ENCODE results near the gene C1orf122. TPM values are rescaled to one million over a fixed set of nuclear protein-coding genes. Genes with fewer than 3 reads are reported as not detected.
A peak's percentile ranks its signal among the peaks of the same experiment; 100 is the strongest.

The C1orf122 gene
- total RNA-seq, 4 donors from 2014 or later = 69.9 to 103 (median 94.3) TPM

- H3K36me3 ChIP-seq = peaks cover 11 to 29% (median 25%) of the 10 kb centered on the region in 4 donors
- peak overlapping the region in 3 of 4 donors; percentile 93 to 97 (median 95) for H3K27ac ChIP-seq (replicated peaks in 1 of 4)
- no peaks in the 10 kb centered on the region for H3K9me3 ChIP-seq
- TF ChIP-seq, protein P1, sequence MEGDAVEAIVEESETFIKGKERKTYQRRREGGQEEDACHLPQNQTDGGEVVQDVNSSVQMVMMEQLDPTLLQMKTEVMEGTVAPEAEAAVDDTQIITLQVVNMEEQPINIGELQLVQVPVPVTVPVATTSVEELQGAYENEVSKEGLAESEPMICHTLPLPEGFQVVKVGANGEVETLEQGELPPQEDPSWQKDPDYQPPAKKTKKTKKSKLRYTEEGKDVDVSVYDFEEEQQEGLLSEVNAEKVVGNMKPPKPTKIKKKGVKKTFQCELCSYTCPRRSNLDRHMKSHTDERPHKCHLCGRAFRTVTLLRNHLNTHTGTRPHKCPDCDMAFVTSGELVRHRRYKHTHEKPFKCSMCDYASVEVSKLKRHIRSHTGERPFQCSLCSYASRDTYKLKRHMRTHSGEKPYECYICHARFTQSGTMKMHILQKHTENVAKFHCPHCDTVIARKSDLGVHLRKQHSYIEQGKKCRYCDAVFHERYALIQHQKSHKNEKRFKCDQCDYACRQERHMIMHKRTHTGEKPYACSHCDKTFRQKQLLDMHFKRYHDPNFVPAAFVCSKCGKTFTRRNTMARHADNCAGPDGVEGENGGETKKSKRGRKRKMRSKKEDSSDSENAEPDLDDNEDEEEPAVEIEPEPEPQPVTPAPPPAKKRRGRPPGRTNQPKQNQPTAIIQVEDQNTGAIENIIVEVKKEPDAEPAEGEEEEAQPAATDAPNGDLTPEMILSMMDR (IDR thresholded peaks at IDR 0.05) = no peak
- no peak for TF ChIP-seq EP300 (IDR thresholded peaks at IDR 0.05)
- no peak for TF ChIP-seq POLR2AphosphoS5 (IDR thresholded peaks at IDR 0.05)
- TF ChIP-seq POLR2A (IDR thresholded peaks at IDR 0.05; ENCODE audit: low read depth) = no peak
- peaks cover 19 to 55% (median 46%) of the 10 kb centered on the region in 4 donors for H3K4me1 ChIP-seq
- intact Hi-C loops (cut with DNase I) = loop anchor here (10.0 kb wide), 2 partner anchors 125 to 215 kb away; partner anchors contain the start of gene GNL2
- no peaks in the 10 kb centered on the region for H3K27me3 ChIP-seq
- no peak overlapping the region for H3K4me3 ChIP-seq
- DNase-seq (ENCODE audit: extremely low spot score) = no peak
- 37% methylated on average over 2 of the region's 2 CpGs for WGBS
Observed at GRCh38 chr1:37809942-37810341, 2.4 kb downstream of the C1orf122 start.

- Histone ChIP-seq H3K4me3 (no peak overlapping the region), H3K36me3 (peaks cover 6 to 29% (median 25%) of the 10 kb centered on the region in 4 donors), H3K4me1 (peaks cover 19 to 43% (median 40%) of the 10 kb centered on the region in 4 donors), H3K9me3 (no peaks in the 10 kb centered on the region), H3K27ac (replicated peaks in 1 of 4) (peak overlapping the region in 1 of 4 donors; percentile 22), H3K27me3 (no peaks in the 10 kb centered on the region)
- WGBS = 37% methylated on average over 7 of the region's 7 CpGs
- DNase-seq (ENCODE audit: extremely low spot score) = no peak
- TF ChIP-seq EP300 (IDR thresholded peaks at IDR 0.05) = no peak
- TF ChIP-seq, protein P1 (IDR thresholded peaks at IDR 0.05) = peak; percentile 47 to 87 (median 59)
- no peak for TF ChIP-seq POLR2A (IDR thresholded peaks at IDR 0.05; ENCODE audit: low read depth)
- peak in 1 of 2 donors; percentile 45 for TF ChIP-seq POLR2AphosphoS5 (IDR thresholded peaks at IDR 0.05)
- intact Hi-C loops (cut with DNase I) = no loop called here
Observed at GRCh38 chr1:37811027-37811655, 3.6 kb downstream of the C1orf122 start.

GRCh38 chr1:37813529-37814145 is 6.0 kb downstream of the C1orf122 start:
- Histone ChIP-seq H3K36me3 (peaks cover 6 to 39% (median 32%) of the 10 kb centered on the region in 4 donors), H3K27me3 (no peaks in the 10 kb centered on the region), H3K4me1 (peaks cover 12 to 43% (median 39%) of the 10 kb centered on the region in 4 donors), H3K9me3 (no peaks in the 10 kb centered on the region), H3K4me3 (no peak overlapping the region), H3K27ac (replicated peaks in 1 of 4) (no peak overlapping the region)
- intact Hi-C loops (cut with DNase I) = no loop called here
- TF ChIP-seq EP300 (IDR thresholded peaks at IDR 0.05) (no peak), POLR2A (IDR thresholded peaks at IDR 0.05; ENCODE audit: low read depth) (no peak), POLR2AphosphoS5 (IDR thresholded peaks at IDR 0.05) (no peak)
- TF ChIP-seq, protein P1 (IDR thresholded peaks at IDR 0.05) = no peak
- 69% methylated on average over 2 of the region's 2 CpGs for WGBS
- no peak for DNase-seq (ENCODE audit: extremely low spot score)

DNA sequence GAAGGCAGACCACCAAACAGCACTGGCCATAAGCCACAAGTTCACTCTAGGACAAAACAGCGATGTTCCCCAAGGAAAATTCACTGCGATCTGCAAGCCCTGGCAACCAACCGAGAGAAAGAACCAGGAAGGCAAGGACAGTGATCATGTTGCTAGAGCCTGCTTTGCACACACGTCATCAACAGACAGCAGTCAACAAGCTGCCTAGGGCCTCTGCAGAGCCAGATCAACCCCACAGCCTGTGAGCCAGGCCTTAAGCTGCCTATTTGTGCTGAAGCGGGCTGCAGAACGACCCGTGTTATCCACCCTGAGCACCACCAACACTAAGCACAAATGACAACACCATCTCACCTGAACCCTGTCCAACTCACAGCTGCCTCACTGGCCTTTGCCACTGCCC is 6.7 kb downstream of the C1orf122 start:
- WGBS = 89% methylated on average over 4 of the region's 7 CpGs
- no peaks in the 10 kb centered on the region for H3K9me3 ChIP-seq
- intact Hi-C loops (cut with DNase I) = no loop called here
- H3K27me3 ChIP-seq = no peaks in the 10 kb centered on the region
- DNase-seq (ENCODE audit: extremely low spot score) = no peak
- H3K4me3 ChIP-seq = no peak overlapping the region
- H3K27ac ChIP-seq (replicated peaks in 1 of 4) = no peak overlapping the region
- TF ChIP-seq POLR2A (IDR thresholded peaks at IDR 0.05; ENCODE audit: low read depth) (no peak), EP300 (IDR thresholded peaks at IDR 0.05) (no peak), POLR2AphosphoS5 (IDR thresholded peaks at IDR 0.05) (no peak)
- H3K4me1 ChIP-seq = peaks cover 7 to 38% (median 33%) of the 10 kb centered on the region in 4 donors
- H3K36me3 ChIP-seq = peaks cover 6 to 45% (median 38%) of the 10 kb centered on the region in 4 donors

DNA sequence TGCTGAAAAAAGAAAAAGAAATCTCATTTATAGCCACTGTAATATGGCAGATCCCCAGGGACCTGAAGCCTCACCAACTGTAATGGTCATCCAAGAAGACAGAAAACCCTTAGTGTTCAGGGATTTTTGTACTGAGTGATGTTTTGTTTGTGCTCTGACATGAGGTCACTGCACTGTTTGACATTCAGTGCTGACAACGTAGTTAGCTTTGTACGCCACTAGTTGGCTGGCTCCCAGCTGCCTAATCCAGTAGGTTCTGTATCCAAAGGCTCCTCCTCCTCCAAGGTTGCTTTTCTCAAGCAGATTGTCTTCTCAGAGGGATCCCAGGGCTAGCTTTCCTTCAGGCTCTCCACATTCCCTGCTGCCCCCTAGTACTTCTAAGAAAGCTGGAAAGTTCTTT is 9.9 kb downstream of the C1orf122 start:
- TF ChIP-seq POLR2AphosphoS5 (IDR thresholded peaks at IDR 0.05) (peak; percentile 40 to 50), EP300 (IDR thresholded peaks at IDR 0.05) (no peak), POLR2A (IDR thresholded peaks at IDR 0.05; ENCODE audit: low read depth) (no peak)
- TF ChIP-seq, protein P1 (IDR thresholded peaks at IDR 0.05) = no peak
- DNase-seq (ENCODE audit: extremely low spot score) = no peak
- 28% methylated on average over 2 of the region's 2 CpGs for whole genome bisulfite sequencing
- intact Hi-C loops (cut with DNase I) = no loop called here
- H3K9me3 ChIP-seq = no peaks in the 10 kb centered on the region
- H3K27ac ChIP-seq (replicated peaks in 1 of 4) = peak overlapping the region; percentile 38 to 70 (median 58)
- no peaks in the 10 kb centered on the region for H3K27me3 ChIP-seq
- H3K36me3 ChIP-seq = peaks cover 20 to 75% (median 68%) of the 10 kb centered on the region in 4 donors
- H3K4me1 ChIP-seq = peaks cover 2 to 17% (median 14%) of the 10 kb centered on the region in 4 donors
- H3K4me3 ChIP-seq = no peak overlapping the region
